Kidney epithelial cell (primary cell): Measurements from ENCODE around the gene TRMO. TPM values are rescaled to one million over a fixed set of nuclear protein-coding genes. Genes with fewer than 3 reads are reported as not detected.

Experiments used
- DNase-seq: peaks from one replicate; pipeline ENCODE4 v3.0.0-alpha.2; 2010; ENCODE audit warnings: low read depth
- H3K27me3 ChIP-seq: 2 replicates; pipeline ENCODE4 v1.6.0; 2011; ENCODE audit warnings: low read length; ENCODE audit not compliant: control insufficient read depth, insufficient read depth
- H3K36me3 ChIP-seq: 2 replicates; pipeline ENCODE4 v1.5.1; 2011; ENCODE audit warnings: low read length; ENCODE audit not compliant: control insufficient read depth, insufficient read depth
- H3K4me3 ChIP-seq: 2 replicates; pipeline ENCODE4 v1.5.1; 2011; ENCODE audit warnings: low read depth, mild to moderate bottlenecking, control low read depth, low read length
- CTCF ChIP-seq: IDR thresholded peaks from 2 replicates; pipeline ENCODE4 v1.5.1; 2011; ENCODE audit warnings: mild to moderate bottlenecking, moderate library complexity, low read length, control low read depth, inconsistent platforms; ENCODE audit not compliant: insufficient read depth, poor library complexity, severe bottlenecking
- total RNA-seq: library from RNA; depleted of rRNA; stranded (reverse); fragments of >200 nt; gene quantifications from 2 replicates; pipeline ENCODE4 v1.2.3, GENCODE V29; 2015

The TRMO gene
- total RNA-seq, 1 donor from 2014 or later, result 23.9 TPM

GRCh38 chr9:97924386-97924785 is 2.1 kb upstream of the TRMO start:
- no peak overlapping the region for H3K4me3 ChIP-seq
- TF ChIP-seq CTCF, result no peak
- no peak for DNase-seq

GRCh38 chr9:97923529-97924108 is 1.3 kb upstream of the TRMO start:
- peak; percentile 80 for TF ChIP-seq CTCF
- peaks cover 5% of the 10 kb centered on the region for H3K27me3 ChIP-seq
- DNase-seq, result peak; percentile 28
- peak overlapping the region; percentile 14 for H3K4me3 ChIP-seq
- no peaks in the 10 kb centered on the region for H3K36me3 ChIP-seq

More at GRCh38 chr9:97924386-97924785, 2.1 kb upstream of the TRMO start:
- Histone ChIP-seq H3K27me3 (peaks cover 5% of the 10 kb centered on the region), H3K36me3 (no peaks in the 10 kb centered on the region)

GRCh38 chr9:97919217-97919813 is 3.0 kb downstream of the TRMO start:
- no peak for TF ChIP-seq CTCF
- no peak for DNase-seq
- H3K27me3 ChIP-seq, result no peaks in the 10 kb centered on the region

GRCh38 chr9:97918611-97919010 is 3.7 kb downstream of the TRMO start:
- Histone ChIP-seq H3K4me3 (no peak overlapping the region), H3K27me3 (no peaks in the 10 kb centered on the region), H3K36me3 (no peaks in the 10 kb centered on the region)
- DNase-seq, result no peak
- no peak for TF ChIP-seq CTCF

More at GRCh38 chr9:97919217-97919813, 3.0 kb downstream of the TRMO start:
- no peaks in the 10 kb centered on the region for H3K36me3 ChIP-seq
- no peak overlapping the region for H3K4me3 ChIP-seq

- H3K4me3 ChIP-seq, result no peak overlapping the region
- no peaks in the 10 kb centered on the region for H3K36me3 ChIP-seq
- no peak for DNase-seq
- TF ChIP-seq CTCF, result no peak
- no peaks in the 10 kb centered on the region for H3K27me3 ChIP-seq
Observed at GRCh38 chr9:97911970-97912369, 10.3 kb downstream of the TRMO start.

- H3K27me3 ChIP-seq, result no peaks in the 10 kb centered on the region
- TF ChIP-seq CTCF, result no peak
- H3K36me3 ChIP-seq, result no peaks in the 10 kb centered on the region
- DNase-seq, result no peak
- no peak overlapping the region for H3K4me3 ChIP-seq
Observed at GRCh38 chr9:97911528-97911927, 10.8 kb downstream of the TRMO start.
